ENCODE data around the gene IFI27L2.
A peak's percentile ranks its signal among the peaks of the same experiment; 100 is the strongest.

IFI27L2 gene

GRCh38 chr14:94145902-94146527 lies 16.6 kb upstream of the IFI27L2 start:
- DNase-seq, result no peak

- DNase-seq, result peak; percentile 49
These were observed 15.4 kb upstream of the IFI27L2 start for GRCh38 chr14:94144765-94145164.

- DNase-seq, result no peak
These were observed 14.3 kb upstream of the IFI27L2 start for GRCh38 chr14:94143711-94144110.

GRCh38 chr14:94143239-94143638 lies 13.8 kb upstream of the IFI27L2 start:
- no peak for DNase-seq

GRCh38 chr14:94142836-94143235 lies 13.4 kb upstream of the IFI27L2 start:
- DNase-seq, result no peak

- DNase-seq, result no peak
These were observed 12.8 kb upstream of the IFI27L2 start for GRCh38 chr14:94142247-94142646.

- no peak for DNase-seq
These were observed 10.0 kb upstream of the IFI27L2 start for GRCh38 chr14:94139421-94139820.

GRCh38 chr14:94139006-94139405 lies 9.6 kb upstream of the IFI27L2 start:
- no peak for DNase-seq

GRCh38 chr14:94138251-94138650 lies 8.8 kb upstream of the IFI27L2 start:
- no peak for DNase-seq

- peak; percentile 85 for DNase-seq
These were observed 7.3 kb upstream of the IFI27L2 start for GRCh38 chr14:94136575-94137331.

GRCh38 chr14:94135476-94135875 lies 6.1 kb upstream of the IFI27L2 start:
- no peak for DNase-seq

- DNase-seq, result peak; percentile 80
These were observed 3.0 kb upstream of the IFI27L2 start for GRCh38 chr14:94132285-94132887.

- DNase-seq, result peak; percentile 47
These were observed 482 bp upstream of the IFI27L2 start for GRCh38 chr14:94129758-94130414.

GRCh38 chr14:94128216-94128839 lies 1.1 kb downstream of the IFI27L2 start:
- DNase-seq, result no peak

GRCh38 chr14:94127330-94127729 lies 2.1 kb downstream of the IFI27L2 start:
- DNase-seq, result no peak

- no peak for DNase-seq
These were observed 2.6 kb downstream of the IFI27L2 start for GRCh38 chr14:94126800-94127199.

- no peak for DNase-seq
These were observed 3.1 kb downstream of the IFI27L2 start for GRCh38 chr14:94126419-94126677.

- DNase-seq, result no peak
These were observed 3.6 kb downstream of the IFI27L2 start for GRCh38 chr14:94125659-94126418.

- DNase-seq, result no peak
These were observed 4.6 kb downstream of the IFI27L2 start for GRCh38 chr14:94124582-94125377.

- DNase-seq, result no peak
These were observed 5.5 kb downstream of the IFI27L2 start for GRCh38 chr14:94123868-94124267.

- DNase-seq, result no peak
These were observed 6.1 kb downstream of the IFI27L2 start for GRCh38 chr14:94123296-94123695.

- no peak for DNase-seq
These were observed 7.0 kb downstream of the IFI27L2 start for GRCh38 chr14:94122438-94122837.

Measured in OCI-M1 (cell line).